GM12892 (cell line): Measurements from ENCODE around the gene CD8B.

Source experiments
- DNase-seq: peaks from one replicate; pipeline ENCODE4 v3.0.0; 2011; ENCODE audit not compliant: insufficient read length
- FAIRE-seq: peaks from 2 replicates; lab custom pipeline; 2011; peaks lifted over from hg19 to GRCh38; lab: Jason Lieb, UNC
- POLR2A ChIP-seq: IDR thresholded peaks from 2 replicates; pipeline ENCODE4 v1.6.1; 2011; ENCODE audit warnings: low read depth, low read length, control low read depth
- POLR2AphosphoS5 ChIP-seq: IDR thresholded peaks from 2 replicates; pipeline ENCODE4 v1.6.1; 2011; ENCODE audit warnings: low read depth, low read length, control low read depth
- TAF1 ChIP-seq: IDR thresholded peaks from 2 replicates; pipeline ENCODE4 v1.6.1; 2011; ENCODE audit warnings: low read depth, mild to moderate bottlenecking, control low read depth, low read length, borderline replicate concordance

Gene CD8B

DNA sequence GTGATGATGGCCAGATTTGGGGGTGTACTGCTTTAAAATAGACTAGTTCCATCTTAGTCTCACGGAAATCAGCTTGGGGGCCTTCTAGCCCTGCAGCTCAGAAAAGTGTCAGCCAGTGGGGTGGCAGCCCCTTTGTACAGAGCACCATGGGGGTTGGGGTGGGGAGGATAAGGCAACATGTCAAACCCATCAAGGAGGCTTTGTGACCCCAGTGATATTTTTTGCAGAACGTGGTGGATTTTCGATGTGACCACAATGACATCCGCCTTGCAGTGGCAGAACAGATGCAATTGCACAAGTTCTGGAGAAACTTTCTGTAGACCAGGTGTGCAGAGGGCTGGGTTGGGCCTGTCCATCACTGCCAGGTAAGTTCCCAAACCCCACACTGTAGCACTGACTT is 67.9 kb downstream of the CD8B start:
- FAIRE-seq (no peak), DNase-seq (no peak)
- TF ChIP-seq TAF1 (no peak), POLR2A (no peak), POLR2AphosphoS5 (no peak)

- FAIRE-seq (no peak), DNase-seq (no peak)
- TF ChIP-seq POLR2A (no peak), TAF1 (no peak)
These were observed 70.1 kb downstream of the CD8B start for GRCh38 chr2:86791573-86791972.

DNA sequence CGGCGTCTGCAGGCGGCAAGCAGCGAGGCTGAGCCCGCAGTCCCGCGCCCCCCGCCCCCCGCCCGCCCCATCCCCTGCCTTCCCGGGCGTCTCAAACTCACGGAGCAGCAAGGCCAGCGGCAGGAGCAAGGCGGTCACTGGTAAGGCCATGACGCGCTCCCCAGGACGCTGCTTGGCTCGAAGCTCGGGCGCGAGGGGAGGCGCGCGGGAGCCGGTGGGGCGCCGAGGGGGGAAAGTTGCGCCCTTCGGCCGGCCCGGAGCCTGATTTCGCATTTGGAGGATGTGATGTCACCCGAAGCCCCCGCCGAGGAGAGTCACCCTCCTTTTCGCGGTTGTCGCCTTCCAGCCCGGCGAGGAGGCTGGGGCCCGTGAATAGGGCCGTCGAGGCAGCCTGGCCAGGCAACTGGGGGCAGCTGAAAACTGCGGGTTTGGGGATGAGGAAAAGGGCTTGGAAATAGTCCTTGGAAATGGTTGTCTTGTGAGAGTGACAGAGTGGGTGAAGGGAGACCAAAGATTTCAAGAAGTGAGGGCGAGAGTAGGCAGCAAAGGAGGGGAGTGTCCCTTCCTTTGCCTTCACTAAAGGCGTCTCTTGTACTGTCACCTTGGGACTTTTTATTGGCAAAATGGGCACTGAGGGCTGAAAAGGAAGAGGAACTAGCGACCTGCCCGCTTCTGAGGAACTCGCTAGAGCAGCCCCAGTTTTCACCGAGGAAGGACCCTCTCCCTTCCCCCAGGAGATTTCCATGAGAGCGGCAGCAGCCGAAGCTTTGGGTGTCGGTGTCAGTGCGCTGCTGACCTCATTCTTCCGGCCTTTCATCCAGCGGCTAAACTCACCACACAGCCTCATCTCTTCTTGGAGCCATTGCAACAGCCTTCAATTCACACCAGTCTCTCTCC is 70.8 kb downstream of the CD8B start, which contains the start of gene CD8A:
TSS of gene CD8A (minus strand) at position 238 of the 897 bp plus-strand sequence. CDS start at position 150, 88 bp downstream.
- TF ChIP-seq POLR2AphosphoS5: no peak
- DNase-seq (no peak), FAIRE-seq (no peak)

- FAIRE-seq (no peak), DNase-seq (no peak)
- no peak for TF ChIP-seq TAF1
- TF ChIP-seq POLR2AphosphoS5: no peak
- TF ChIP-seq POLR2A: no peak
These were observed 71.5 kb downstream of the CD8B start for GRCh38 chr2:86790134-86790675.

DNA sequence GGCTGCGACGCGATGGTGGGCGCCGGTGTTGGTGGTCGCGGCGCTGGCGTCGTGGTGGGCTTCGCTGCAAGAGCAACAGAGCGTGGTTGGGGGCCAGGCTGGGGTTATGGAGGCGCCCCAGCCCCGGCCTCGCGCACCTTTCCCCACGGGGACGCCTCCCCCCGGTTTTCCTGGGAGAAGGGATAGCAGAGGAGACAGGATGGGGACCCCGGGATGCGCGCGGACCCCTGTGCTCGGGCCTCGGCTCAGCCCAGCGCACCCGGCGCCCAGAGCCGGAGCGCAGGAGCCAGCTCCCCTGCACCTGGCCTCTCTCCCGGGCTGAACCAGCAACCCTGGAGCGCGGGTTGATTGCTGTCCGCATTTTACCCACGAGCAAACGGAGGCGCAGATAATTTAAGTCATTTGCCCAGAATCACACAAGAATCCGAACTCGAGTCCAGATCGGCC is 72.0 kb downstream of the CD8B start:
- TF ChIP-seq POLR2A (no peak), TAF1 (no peak), POLR2AphosphoS5 (no peak)
- DNase-seq: no peak
- no peak for FAIRE-seq

DNA sequence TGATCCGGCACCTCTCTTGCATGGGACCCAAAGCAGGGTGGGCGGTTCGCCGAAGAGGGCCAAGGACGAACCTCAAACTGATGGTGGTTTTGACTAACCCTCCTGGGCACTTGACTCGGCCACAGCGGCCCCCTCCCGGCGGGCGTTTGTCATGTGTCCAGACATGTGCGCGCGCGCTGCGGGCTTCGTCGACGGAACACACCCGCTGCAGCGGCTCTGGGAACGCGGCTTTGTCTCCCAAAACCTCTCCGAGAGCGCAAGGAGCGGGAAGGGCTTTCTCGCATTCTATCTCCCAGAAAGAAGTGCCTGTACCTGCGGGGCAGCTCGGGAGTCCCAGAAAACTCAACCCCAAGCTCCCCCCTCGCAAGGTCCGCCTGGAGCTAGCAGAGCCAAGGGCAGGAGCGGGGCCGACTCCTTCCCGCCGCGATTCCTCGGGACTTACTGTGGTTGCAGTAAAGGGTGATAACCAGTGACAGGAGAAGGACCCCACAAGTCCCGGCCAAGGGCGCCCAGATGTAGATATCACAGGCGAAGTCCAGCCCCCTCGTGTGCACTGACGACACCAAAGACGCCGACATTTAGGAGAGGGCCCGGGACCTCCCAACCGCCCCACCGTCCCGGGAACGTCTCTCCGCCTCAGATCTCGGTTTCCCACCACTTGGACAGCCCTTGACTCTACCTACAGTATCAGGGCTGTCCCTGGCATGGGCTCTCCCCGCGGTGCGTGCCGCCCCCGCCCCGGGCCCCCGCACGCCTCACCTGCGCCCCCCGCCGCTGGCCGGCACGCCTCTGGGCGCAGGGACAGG is 72.6 kb downstream of the CD8B start:
- DNase-seq: no peak
- TF ChIP-seq TAF1: no peak
- no peak for TF ChIP-seq POLR2A
- no peak for FAIRE-seq

DNA sequence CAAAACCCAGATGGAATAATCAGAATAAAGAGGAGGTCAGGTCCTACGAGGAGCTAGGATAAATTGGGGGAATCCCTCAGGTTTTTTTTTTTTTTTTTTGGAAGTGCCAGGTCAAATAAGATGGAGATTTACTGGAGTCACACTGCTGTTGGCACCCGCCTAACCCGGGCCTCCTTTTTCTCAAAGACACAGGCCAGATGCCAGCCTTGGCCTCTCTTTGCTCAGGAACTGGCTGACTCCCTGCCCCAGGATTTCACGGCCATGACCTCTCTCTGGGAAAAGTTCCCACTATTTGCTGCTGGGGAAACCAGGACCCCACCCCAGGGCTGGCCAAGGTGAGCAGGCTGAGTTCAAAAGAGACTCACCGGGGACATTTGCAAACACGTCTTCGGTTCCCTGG is 73.5 kb downstream of the CD8B start:
- FAIRE-seq: no peak
- DNase-seq: no peak
- TF ChIP-seq POLR2AphosphoS5 (no peak), POLR2A (no peak), TAF1 (no peak)

DNA sequence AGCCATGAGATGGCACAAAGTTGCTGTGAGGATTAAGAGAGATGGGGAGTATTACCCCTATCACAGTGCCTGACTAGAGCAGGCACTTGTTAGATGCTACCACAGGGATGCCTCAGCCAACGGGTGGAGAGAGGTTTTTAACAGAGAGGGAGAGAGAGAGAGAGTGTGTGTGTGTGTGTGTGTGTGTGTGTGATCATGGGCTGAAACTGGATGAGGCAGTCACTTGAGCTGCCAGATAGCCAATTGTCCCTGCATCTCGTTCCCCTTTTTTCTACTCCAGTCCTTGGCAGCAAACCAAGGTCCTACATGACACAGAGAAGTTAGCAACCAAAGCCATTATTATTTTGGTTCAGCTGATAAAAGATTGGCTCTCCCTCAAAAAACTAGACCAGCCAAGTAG is 74.0 kb downstream of the CD8B start:
- TF ChIP-seq POLR2A: no peak
- no peak for TF ChIP-seq TAF1
- TF ChIP-seq POLR2AphosphoS5: no peak

DNA sequence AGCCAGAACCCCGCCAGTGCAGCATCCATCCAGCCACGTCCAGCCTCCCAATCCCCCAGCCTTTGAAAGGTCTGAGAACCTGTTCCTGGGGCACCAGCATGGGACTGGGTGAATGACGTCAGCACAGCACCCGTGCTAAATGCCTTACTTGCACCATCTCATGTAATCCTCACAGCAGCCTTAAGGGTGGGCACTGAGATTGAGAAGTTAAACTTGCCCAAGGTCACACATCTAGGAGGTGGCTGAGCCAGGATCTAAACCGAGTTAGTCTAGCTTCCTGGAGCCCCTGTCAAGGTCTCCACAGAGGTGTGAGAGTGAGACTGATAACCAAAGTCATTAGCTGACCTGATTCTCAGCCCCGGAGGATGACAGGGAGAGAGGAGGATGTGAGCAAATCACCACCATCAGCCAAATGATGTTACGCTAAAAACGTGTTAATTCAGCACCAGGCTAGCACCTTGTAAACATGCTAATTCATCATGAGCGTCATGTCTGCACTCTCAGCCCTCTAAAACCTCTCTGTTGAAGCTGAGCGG is 75.6 kb downstream of the CD8B start:
- DNase-seq (no peak), FAIRE-seq (no peak)
- TF ChIP-seq POLR2A (no peak), POLR2AphosphoS5 (no peak), TAF1 (no peak)

More for the DNA sequence above, 74.0 kb downstream of the CD8B start:
- no peak for DNase-seq
- no peak for FAIRE-seq

GRCh38 chr2:86785456-86785855 is 76.2 kb downstream of the CD8B start:
- DNase-seq (no peak), FAIRE-seq (no peak)
- TF ChIP-seq TAF1 (no peak), POLR2A (no peak), POLR2AphosphoS5 (no peak)

DNA sequence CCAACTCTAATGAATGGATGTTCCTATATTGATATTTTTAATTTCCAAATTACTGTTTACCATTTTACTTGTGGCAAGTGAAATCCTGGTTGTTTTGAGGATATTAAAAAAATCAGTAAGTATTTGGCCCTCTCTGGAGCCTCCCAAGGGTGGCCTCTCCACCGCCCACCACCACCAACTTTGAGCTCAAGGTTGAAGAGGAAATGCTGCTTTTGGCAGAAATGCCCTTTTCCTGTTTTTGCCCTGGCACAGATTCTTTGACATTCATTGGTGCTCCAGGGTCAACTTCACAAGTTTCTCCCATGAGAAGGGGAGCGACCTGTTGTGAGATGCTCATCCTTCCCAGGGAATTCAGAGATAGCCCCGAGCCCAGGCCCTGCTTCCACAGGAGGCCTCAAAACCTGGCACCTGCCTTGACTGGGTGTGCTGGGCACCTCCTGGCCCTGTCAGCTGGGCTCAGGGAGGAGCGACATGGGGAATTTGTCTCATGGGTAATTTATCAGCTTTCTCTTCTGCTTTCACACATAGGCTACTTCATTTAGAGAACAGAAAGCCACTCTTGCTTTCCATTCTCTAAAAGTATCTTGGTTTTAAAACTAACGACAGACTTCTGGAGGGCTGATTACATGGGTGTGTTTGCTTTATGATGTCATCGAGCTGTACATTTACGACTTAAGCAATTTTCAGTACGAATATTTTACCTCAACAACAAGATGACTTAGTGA is 77.9 kb downstream of the CD8B start:
- no peak for TF ChIP-seq POLR2A
- TF ChIP-seq TAF1: no peak
- TF ChIP-seq POLR2AphosphoS5: no peak
- peak; percentile 61 for FAIRE-seq
- no peak for DNase-seq

GRCh38 chr2:86782748-86783147 is 78.9 kb downstream of the CD8B start:
- TF ChIP-seq TAF1 (no peak), POLR2A (no peak), POLR2AphosphoS5 (no peak)
- DNase-seq: no peak
- FAIRE-seq: no peak
